Activated CD4-positive, CD25-positive, alpha-beta regulatory T cell treated with anti-CD3 and anti-CD28 coated beads, Interleukin-2, amount 50 U/mL, for 16 hours (primary cell): Measurements from ENCODE around the gene MBD6.

Source experiments
- DNase-seq: peaks from one replicate; pipeline ENCODE4 v3.0.0-alpha.2; 2020; ENCODE audit warnings: low read depth, low spot score

Gene MBD6

DNA sequence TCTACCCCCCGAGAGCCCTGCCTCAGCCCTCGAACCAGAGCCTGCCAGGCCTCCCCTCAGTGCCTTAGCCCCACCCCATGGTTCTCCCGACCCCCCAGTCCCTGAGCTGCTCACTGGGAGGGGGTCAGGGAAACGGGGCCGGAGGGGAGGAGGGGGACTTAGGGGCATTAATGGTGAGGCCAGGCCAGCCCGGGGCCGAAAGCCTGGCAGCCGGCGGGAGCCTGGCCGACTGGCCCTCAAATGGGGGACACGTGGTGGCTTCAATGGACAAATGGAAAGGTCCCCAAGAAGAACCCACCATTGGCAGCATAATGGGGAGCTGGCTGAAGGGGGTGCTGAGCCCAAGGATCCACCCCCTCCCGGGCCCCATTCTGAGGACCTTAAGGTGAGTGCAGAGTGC lies 5.6 kb downstream of the MBD6 start:
- DNase-seq: no peak

DNA sequence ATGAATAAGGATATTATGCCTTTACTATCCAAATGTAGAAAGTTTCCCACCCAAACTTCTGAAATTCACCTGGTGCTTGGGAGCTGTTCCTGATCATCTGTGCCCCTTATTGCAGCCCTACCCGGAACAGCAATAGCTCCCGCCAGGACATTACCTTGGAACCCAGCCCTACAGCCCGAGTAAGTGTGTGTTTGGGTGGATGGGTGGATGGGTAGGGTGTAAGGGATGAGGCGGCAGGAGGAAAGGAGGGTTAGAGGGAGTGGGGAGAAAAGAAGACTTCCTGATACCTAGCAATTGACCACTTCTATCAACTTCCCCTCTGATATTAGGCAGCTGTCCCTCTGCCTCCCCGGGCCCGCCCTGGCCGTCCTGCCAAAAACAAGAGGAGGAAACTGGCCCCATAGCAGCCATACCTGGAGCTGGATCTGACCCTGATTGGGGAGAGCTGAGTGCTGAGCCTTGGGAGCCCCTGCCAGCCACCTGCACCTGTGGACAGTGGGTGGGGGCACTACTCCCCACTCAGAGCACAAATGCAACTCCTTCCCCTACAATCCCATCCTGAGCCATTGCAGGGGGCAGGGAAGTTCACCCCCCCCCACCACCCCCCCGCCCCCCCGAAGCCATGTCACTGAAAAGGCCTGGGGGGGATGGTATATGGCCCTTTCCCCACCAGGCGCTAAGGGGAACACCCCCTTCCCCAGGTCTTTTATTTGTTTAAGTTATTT lies 6.4 kb downstream of the MBD6 start:
- no peak for DNase-seq

DNA sequence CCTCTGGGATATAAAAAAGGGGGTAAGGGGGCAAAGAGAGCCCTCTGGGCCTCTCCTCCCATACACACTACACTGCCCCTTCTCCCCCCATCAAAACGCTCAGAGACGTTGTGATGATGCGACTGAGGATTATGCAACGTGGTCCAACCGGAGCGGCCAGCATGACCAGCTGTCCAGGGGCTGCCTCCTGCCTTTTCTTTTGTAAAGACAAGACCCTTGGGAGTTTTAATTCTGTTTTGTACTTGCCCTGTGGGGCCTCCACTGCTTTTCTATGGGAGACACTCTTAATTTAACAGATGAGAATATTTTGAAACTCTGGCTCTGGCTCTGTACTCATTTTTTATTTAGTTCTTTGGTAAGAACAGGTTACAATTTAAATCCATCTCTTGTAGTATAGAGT lies 7.2 kb downstream of the MBD6 start:
- DNase-seq: no peak

DNA sequence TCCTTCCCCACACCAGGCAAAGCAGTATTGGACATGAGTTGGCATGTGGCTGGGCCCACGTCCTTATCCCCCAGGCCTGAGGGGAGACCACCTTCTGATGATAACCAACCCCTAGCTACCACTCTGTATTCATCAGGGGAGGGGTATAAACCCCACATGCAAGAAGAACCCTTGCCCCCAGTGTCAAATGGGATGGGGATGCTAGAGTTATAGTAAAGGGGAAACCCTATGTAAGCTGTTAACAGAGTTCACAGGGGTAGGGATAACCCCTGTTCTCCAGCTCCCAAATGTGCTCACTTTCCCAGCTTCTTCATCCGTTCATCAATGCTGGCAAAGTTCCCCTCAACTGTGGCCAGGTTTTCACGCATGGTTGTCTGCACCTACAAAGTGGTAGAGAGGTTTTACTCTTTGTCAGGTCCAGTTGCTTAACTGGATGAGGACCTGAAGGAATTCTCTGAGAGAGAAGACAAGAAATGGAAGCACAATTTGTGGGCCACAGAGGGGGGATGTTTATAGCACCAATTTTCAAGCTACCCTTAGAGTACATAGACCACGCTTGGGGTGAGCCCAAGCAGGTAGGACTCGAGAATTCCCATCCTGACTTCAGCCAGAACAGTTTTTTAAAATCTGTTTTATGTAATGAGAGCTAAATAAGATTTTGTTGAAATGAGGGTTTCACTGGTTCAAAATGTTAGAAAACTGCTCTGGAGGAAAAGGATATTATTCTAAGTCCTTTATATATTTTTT lies 7.9 kb downstream of the MBD6 start:
- no peak for DNase-seq

DNA sequence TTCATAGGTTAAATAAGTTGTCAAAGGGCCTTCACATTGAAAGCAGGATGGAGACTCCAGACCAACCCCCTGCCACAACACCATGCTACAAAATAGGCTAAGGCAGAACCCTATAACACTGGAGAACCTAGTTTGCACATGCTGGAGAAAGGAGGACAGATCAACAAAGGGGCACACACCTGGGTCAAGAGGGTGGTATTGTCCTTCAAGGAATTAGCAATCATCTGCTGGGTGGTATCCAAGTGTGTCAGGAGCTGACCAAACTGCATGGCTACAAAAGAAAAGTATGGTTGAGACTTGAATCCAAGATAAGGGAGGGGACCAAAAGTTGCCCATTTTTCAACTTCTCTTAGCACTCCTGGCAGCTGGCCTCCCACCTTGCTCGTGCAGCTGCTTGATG lies 9.2 kb downstream of the MBD6 start:
- DNase-seq: no peak

DNA sequence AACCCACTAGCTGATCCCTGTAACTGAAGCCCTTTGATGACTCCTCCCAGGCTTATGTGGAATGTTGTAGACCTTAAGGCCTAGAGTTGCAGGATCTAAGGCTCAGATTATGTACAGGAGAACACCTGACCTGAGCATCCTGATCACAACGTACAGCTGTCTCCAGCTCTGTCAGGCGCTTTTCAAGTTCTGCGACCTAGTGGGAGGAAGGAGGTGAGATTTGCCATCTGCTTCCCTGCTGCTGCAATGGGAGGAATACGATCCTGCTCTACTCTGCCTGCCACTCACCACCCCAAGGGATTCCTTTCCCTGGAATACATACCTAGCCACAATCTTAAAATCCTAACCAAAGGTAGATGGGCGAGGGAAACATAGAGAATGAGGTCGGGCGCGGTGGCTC lies 10.5 kb downstream of the MBD6 start:
- DNase-seq: no peak

DNA sequence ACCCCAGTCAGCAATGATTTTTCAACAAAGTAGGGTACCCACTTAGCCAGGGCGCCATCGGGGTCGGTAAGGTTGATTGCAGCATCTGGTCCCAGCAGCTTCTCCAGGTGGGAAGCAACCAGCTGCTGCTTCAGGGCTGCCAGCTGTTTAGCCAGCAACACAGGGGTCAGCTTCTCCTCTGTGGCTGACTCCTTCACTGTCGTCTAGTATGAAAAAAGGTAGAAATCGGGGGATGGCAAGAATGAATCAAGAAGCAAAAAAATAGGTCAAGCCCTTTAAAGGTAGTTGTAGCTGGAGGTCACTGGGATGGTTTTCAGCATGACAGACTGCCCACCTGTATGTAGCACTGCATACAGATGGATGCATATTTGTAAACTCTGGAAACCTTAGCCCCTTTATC lies 11.6 kb downstream of the MBD6 start:
- DNase-seq: no peak

DNA sequence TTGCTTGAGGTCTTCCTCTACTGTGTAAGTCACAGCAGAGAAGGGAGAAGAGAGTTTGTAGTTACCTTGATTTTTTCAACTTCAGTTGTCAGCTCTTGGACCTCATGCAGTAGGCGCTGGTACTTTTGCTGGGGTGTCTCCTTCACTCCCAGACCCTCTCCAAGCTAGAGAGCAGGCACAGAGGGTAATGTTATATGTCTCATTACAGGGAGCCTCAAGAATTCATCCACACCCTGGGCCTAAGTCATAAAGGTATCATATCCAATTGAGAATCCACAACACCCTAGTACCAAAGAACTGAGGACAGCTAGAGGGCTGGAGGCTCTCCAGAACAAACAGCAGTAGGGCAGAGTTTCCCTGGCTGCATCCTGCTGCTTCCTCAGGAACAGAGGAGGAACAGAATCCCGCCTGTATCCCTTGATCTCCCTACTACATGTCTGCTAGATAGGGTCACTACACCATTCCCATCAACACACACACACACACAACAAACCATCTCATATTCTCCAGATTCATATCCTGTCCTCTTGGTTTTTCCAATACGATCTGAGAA lies 12.4 kb downstream of the MBD6 start:
- DNase-seq: no peak

DNA sequence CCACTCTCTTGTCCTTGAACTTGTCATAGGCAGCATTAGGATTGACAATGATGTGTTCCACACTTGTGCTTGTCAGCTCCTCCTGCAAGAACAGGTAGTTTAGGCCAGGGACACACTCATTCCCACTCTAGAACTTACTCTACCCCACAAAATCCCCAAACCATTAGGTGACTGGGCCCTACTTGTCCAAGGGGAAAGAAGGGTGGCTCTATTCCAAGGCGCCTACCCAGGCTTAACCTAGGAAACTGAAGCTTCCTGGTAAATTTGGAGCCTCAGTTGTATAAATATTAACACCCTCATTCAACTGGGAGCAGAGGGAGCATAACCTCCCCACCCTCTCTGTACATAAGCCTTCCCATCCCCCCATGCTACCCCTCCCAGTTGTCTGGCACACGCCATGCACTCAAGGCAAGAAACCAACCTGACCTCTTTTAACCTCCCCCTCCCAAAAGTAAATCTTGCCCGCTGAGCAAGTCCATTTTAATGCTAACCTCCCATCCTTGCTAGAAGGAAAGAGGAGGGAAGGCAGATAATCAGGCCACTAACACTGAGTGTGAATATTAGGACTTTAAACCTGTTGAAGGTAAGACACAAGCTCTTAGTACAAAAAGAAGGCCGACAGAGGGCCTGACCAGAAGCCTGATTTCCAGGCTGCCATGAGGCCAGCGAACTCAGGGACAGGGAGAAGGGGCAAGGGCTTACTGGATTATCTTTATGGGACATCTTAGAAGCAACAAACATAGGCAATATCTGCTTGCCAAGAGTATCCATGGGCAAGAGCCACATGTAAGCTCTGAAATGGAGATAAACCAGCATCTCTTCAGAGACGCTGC lies 13.4 kb downstream of the MBD6 start:
- DNase-seq: no peak

DNA sequence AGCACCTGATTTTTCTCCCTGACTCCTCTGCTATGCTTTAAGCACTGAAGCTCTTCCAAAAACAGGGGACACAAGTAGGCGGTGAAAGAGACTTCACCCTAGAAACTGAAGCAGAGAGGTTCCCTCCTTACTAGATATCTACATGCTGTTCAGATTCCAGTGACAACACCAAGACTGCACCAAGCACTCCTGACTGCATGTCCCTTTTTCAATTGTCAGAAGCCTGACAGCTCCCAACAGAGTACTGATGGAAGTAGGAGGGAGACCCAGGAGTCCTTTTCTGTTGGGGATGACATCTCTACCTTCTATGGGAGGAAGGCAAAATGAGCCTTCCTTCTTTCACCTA lies 13.9 kb downstream of the MBD6 start:
- no peak for DNase-seq

DNA sequence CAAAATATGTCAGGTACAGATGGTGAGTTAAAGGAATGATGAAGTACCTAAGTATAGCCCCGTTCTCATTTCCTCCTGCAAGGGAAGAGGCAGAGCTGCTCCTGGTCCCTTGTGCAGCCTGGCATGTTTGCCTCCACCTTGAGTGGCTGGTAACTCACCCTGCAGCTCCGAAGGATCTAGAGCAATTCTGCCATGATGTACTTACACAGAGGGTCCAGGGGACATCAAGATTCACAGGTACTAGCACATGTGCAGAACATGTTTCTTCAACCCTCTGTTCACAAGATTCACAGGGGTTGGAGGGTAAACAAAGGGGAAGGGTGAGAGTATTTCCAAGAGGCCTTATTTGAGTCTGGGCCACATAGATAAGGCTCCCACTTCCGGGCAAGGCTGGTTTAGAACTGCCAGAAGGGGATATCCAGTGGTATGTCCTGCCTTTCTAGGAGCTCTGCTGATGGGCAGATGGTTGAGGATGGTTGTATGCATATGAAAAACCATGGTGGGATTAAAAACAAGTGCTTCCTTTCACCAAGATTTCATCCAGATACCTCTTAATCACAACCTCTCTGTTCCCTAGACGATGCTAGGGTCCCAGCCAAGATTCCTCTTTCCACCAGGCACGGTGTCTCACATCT lies 16.6 kb downstream of the MBD6 start:
- no peak for DNase-seq

DNA sequence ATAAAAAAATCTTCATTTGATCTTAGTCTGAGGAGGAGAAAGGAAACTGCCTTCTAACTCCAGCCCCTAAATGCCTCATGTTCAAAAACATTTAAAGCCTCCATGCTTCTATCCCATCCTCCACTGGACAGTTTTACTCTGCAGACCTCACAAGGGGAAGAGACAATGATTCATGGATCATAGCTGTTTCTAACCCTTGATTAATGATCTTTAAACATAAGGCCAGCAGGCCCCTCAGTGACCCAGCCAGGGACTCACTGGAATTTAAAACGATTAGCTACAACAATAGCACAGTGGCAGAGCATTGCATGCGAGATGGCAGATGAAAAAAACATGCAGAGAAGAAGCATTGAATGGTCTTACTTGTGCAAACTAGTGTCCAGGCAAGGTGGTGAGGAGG lies 18.4 kb downstream of the MBD6 start:
- DNase-seq: no peak

DNA sequence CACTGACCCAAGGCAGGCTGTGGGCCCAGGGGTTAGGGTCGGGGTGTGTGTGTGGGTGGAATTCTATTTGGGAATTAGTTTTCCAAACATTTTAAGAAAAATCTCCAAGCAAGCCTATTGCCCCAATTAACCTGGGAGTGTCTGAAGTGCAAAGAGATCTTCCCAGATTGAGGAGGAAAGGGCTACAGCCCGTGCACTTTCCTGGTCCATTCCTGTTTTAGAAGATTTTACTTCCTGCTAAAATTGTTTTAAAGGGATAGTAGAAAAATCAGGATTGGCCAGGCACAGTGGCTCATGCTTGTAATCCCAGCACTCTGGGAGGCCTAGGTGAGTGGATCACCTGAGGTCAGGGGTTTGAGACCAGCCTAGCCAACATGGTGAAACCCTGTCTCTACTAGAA lies 19.1 kb downstream of the MBD6 start:
- DNase-seq: no peak

DNA sequence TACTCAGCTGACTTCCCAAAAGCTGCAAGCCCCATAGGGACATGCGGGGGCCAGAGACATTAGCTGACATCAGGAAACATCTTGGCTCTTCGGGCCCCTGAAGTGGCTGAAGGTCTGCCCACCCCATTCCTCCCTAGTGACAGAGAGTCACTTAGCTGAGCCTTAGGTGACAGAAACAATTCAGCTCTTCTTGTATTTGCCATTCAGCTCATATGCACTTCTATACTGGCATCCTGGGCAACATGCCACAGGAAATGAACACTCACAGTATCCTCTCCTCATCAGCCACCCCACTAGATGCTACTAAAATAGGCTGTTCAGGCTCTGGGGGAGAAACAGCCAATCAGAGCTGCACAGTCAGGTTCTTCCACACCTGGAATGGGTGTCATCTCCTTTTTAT lies 21.0 kb downstream of the MBD6 start:
- DNase-seq: no peak

DNA sequence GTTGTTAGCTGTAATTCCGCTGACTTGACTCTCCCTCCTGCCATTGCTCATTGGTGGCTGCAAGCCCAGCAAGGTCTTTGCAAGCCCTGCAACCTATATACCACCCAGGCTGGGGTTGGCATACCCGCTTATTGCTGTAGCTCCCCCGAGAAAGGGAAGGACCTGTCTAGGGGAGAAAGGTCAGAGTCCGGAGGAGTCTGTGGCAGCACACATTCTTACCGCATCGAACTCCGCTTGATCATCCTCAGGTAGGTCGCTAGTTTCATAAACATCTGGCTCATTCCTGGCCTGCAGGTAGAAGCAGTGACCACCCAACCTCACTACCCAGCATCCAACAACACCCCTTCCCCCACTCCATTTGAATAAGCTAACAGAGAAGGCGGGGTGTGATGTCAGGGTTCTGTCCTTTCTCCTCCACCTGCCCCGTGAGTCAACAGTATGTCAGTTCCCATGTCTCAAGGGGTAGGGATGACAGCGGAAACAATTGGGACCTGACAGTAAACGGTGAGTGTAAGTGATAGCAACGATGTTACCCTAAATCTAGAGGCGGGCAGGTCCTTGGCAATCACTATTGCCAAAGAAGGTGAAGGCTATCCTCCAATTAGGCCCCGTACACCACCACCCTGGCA lies 23.3 kb downstream of the MBD6 start:
- DNase-seq: no peak

DNA sequence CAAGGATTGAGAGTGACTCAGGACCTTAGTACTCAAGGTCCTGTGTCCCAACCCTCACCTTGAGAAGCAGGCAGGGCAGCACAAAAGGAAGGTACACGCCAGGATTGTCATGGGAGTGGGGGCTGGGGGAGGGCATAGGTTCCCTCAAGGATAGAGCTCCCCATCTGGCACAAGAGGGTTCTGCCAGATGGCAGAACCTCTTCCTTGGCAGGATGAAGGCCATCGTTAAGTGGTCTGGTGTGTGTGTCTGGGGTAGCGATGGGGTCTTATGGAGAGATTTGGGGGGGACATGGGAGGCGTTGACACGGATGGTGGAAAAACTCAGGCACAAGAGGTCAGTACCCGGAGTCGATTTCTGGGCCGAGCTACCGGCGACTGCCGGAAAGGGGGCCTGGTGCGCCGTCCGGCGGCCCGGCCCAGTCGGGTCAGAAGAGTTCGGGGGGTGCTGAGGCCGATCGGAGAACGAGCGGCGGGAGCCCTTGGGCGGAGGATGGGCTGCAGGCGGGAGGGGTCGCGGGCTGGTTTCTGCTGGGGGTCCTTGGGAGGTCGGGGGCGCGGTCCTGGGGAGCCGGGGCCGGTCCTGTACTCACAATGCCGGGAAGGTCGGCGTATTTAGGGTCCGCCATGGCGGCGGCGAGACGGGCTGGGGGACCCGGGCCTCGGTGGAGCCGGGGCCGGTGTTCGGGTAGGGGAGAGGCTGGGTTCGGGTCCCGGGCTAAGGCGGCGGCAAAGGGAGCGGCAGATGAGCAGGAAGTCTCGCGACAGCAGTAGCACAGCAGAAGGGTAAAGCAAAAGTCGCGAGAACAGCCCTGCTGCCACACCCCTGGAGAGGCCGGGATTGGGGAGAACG lies 24.0 kb downstream of the MBD6 start, which contains the start of gene DCTN2:
DCTN2 (minus strand) TSS at position 755 of the 850 bp plus-strand sequence; CDS start at position 626, 129 bp downstream.
- DNase-seq: peak; percentile 83

DNA sequence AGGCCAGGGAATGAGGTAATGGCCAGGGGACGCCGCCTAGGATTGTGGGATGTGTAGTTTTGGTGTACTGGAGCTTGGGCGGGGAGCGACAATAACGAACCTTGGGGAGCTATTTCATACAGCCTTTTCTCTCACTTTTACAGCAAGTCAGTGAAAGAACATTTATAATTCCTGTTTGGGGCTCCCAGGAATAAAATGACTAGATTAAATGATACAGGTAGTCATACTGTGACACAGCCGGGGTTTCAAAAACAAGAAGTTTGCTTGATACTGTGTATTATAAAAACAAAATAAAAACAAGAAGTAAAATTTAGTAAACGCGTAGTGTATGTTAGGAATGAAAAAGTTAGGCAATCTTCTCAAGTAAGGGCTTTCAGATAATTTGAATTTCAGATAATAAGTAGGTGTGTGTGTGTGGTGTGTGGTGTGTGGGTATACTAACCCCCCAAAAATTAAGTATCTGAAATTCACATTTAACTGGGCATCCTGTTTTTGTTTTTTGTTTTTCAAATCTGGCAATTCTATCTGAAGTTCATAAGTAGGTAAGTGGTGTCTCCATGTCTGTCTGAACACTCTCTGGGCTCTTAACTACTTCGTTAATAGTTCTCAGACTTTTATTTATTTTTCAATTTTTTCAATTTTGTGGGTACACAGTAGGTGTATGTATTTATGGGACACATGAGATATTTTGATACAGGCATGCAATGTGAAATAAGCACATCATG lies 24.8 kb downstream of the MBD6 start:
- no peak for DNase-seq

DNA sequence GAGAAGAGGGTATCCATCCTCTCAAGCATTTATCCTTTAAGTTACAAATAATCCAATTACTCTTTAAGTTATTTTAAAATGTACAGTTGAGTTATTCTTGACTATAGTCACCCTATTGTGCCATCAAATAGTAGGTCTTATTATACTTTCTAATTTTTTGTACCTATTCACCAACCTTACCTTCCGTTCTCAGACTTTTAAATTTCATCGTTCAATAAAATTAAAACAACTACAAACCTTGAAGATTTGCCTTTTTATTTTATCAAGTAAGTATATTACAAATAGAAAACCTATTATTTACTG lies 25.3 kb downstream of the MBD6 start:
- no peak for DNase-seq

DNA sequence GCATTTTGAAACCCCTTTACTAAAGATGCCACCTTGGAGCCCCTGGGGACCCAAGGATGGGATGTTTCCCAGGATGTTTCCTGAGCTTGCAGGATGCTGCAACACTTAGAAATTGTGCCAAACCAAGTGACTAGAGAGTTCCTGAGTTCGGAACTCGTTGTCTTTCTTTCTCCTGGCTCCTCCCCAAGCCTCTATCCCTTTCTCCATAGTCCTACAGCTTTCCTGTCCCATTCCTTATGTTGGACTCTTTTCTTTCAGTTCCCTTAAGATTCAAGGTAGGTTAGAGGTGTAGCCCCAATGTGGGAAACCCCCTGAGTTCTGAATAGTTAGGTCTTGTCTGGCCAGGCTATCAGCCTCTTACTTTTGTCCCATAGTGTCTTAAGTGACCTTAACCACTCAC lies 25.9 kb downstream of the MBD6 start:
- DNase-seq: no peak
